Liver (tissue), 9 donors: ENCODE results near the gene VBP1. TPM values are rescaled to one million over a fixed set of nuclear protein-coding genes. Genes with fewer than 3 reads are reported as not detected.

ENCODE experiments used
- DNase-seq: peaks from one replicate; pipeline ENCODE4 v3.0.0-alpha.2; 2017; ENCODE audit warnings: low spot score
- H3K27ac ChIP-seq, 2 donors: one replicate each; pipeline ENCODE4 v1.7.0; 2013; ENCODE audit warnings: inconsistent platforms in 2 of 2, low read length in 2 of 2, control low read depth in 1 of 2, low read depth in 1 of 2, mild to moderate bottlenecking in 1 of 2
- H3K27me3 ChIP-seq, 4 donors: one replicate each; pipeline versions ENCODE4 v1.6.1 to v1.7.0; 2013; ENCODE audit warnings: low read length in 3 of 4, inconsistent platforms in 1 of 4, mild to moderate bottlenecking in 1 of 4, moderate library complexity in 1 of 4; ENCODE audit not compliant: control insufficient read depth in 4 of 4, insufficient read depth in 4 of 4
- H3K36me3 ChIP-seq, 4 donors: one replicate each; pipeline versions ENCODE4 v1.6.1 to v1.7.0; 2013; ENCODE audit warnings: low read length in 3 of 4, mild to moderate bottlenecking in 3 of 4, low read depth in 1 of 4, moderate library complexity in 1 of 4; ENCODE audit not compliant: control insufficient read depth in 4 of 4, insufficient read depth in 3 of 4
- H3K4me1 ChIP-seq, 4 donors: one replicate each; pipeline versions ENCODE4 v1.6.1 to v1.7.0; 2013; ENCODE audit warnings: low read length in 3 of 4, mild to moderate bottlenecking in 3 of 4, moderate library complexity in 1 of 4; ENCODE audit not compliant: control insufficient read depth in 4 of 4, insufficient read depth in 4 of 4
- H3K4me3 ChIP-seq, 3 donors: one replicate each; pipeline versions ENCODE4 v1.6.1 to v1.7.0; 2013; ENCODE audit warnings: low read length in 3 of 3, control low read depth in 1 of 3, low read depth in 1 of 3, mild to moderate bottlenecking in 1 of 3
- H3K9ac ChIP-seq, 2 donors: one replicate each; pipeline ENCODE4 v1.7.0; 2013; ENCODE audit warnings: low read length in 2 of 2, mild to moderate bottlenecking in 2 of 2, moderate library complexity in 2 of 2, control low read depth in 1 of 2, low read depth in 1 of 2
- H3K9me3 ChIP-seq, 4 donors: one replicate each; pipeline versions ENCODE4 v1.6.1 to v1.7.0; 2013; ENCODE audit warnings: low read length in 3 of 4; ENCODE audit not compliant: control insufficient read depth in 4 of 4
- EGR1 ChIP-seq, 2 donors: IDR thresholded peaks; 2 replicates each; pipeline ENCODE4 v1.6.1; 2016 to 2018; ENCODE audit warnings: antibody characterized with exemption in 2 of 2, low read depth in 2 of 2
- GABPA ChIP-seq, 2 donors: IDR thresholded peaks in 1 of 2; conservative IDR thresholded peaks in 1 of 2; 2 replicates each; pipeline ENCODE4 v1.6.1; 2016; ENCODE audit warnings: antibody characterized with exemption in 2 of 2, mild to moderate bottlenecking in 1 of 2, moderate library complexity in 1 of 2
- HNF4A ChIP-seq, 2 donors: conservative IDR thresholded peaks; 2 replicates each; pipeline ENCODE4 v1.6.1; 2016; ENCODE audit warnings: antibody characterized with exemption in 2 of 2, mild to moderate bottlenecking in 2 of 2
- HNF4G ChIP-seq: IDR thresholded peaks from 2 replicates; pipeline ENCODE4 v1.6.1; 2016; ENCODE audit warnings: antibody characterized with exemption
- JUND ChIP-seq, 2 donors: IDR thresholded peaks; 2 replicates each; pipeline ENCODE4 v1.6.1; 2016; ENCODE audit warnings: antibody characterized with exemption in 2 of 2
- RAD21 ChIP-seq, 2 donors: IDR thresholded peaks; 2 replicates each; pipeline ENCODE4 v1.6.1; 2016; ENCODE audit warnings: antibody characterized with exemption in 2 of 2, mild to moderate bottlenecking in 2 of 2
- RXRA ChIP-seq, 2 donors: IDR thresholded peaks; 2 replicates each; pipeline ENCODE4 v1.6.1; 2017 to 2018; ENCODE audit warnings: antibody characterized with exemption in 2 of 2, mild to moderate bottlenecking in 1 of 2
- SP1 ChIP-seq: IDR thresholded peaks from 2 replicates; pipeline ENCODE4 v1.6.1; 2018; ENCODE audit warnings: antibody characterized with exemption, mild to moderate bottlenecking
- YY1 ChIP-seq: IDR thresholded peaks from 2 replicates; pipeline ENCODE4 v1.6.1; 2016; ENCODE audit warnings: antibody characterized with exemption, mild to moderate bottlenecking
- WGBS: extraction: QIAGEN DNeasy Blood & Tissue Kit; methylation state at CpG from one replicate; pipeline ENCODE4 v1.1.7; 2013; 5-methylcytosine and 5-hydroxymethylcytosine counted together
- polyA plus RNA-seq, 2 donors: library from polyadenylated mRNA; stranded (reverse) in 1 of 2; unstranded in 1 of 2; fragments of 200-250 nt in 1 of 2; fragments of >200 nt in 1 of 2; fragmentation: Nextera tagmentation in 1 of 2; extraction: Ambion mirVana in 1 of 2; gene quantifications; one replicate each; pipeline versions ENCODE4 v1.2.1 to v1.2.3, GENCODE V29; 2013 to 2015
- total RNA-seq, 2 donors: library from RNA; depleted of rRNA; stranded (reverse); fragments of >200 nt; gene quantifications; one replicate each; pipeline ENCODE4 v1.2.3, GENCODE V29; 2014
- TF ChIP-seq, protein P1 (sequence below): IDR thresholded peaks from 2 replicates; pipeline ENCODE4 v1.6.1; 2016; ENCODE audit warnings: antibody characterized with exemption
- TF ChIP-seq, protein P2 (sequence below): IDR thresholded peaks from 2 replicates; pipeline ENCODE4 v1.6.1; 2016; ENCODE audit warnings: antibody characterized with exemption, mild to moderate bottlenecking
- TF ChIP-seq, protein P3 (sequence below): IDR thresholded peaks from 2 replicates; pipeline ENCODE4 v1.6.1; 2016; ENCODE audit warnings: antibody characterized with exemption
- TF ChIP-seq, protein P4 (sequence below): fragments of 150-350 bp; IDR thresholded peaks from 2 replicates; pipeline ENCODE4 v1.5.1; 2017; ENCODE audit warnings: improper control_type of control experiment, low read depth, low read length; ENCODE audit not compliant: missing input control
- TF ChIP-seq, protein P5 (sequence below): IDR thresholded peaks from 2 replicates; pipeline ENCODE4 v1.6.1; 2016; ENCODE audit warnings: antibody characterized with exemption
- donor health status: healthy.
- donor health status: healthy.
- donor health status: healthy.
- donor health status: healthy.
- donor health status: healthy.

Gene VBP1
- total and polyA plus RNA-seq, 4 donors: 15.1 to 40.7 (median 16.6) TPM

DNA sequence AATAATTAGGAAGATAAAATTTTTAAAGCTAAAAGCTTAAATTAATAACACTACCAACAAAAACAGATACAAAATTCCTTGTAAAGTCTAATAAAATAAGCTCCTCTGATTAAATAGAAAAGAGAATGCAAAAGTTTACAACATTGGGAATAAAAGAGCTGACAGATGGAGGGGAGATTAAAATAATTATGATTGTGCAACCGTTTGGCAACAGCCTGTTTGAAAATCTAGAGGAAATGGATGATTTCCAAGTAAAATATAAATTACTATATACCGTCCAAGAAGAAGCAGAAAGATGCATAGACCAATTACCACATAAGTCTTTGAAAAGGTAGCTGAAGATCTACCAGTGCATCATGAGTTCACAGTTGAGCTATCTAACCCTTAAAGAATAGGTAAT lies 46.4 kb upstream of the VBP1 start:
- no peaks in the 10 kb centered on the region for H3K27me3 ChIP-seq
- H3K27ac ChIP-seq: no peak overlapping the region
- DNase-seq: no peak
- H3K36me3 ChIP-seq: no peaks in the 10 kb centered on the region
- H3K9me3 ChIP-seq: no peaks in the 10 kb centered on the region
- H3K9ac ChIP-seq: no peak overlapping the region
- 42% methylated on average over 2 of the region's 2 CpGs for WGBS
- H3K4me3 ChIP-seq: no peak overlapping the region
- no peak for TF ChIP-seq HNF4A (conservative IDR thresholded peaks at IDR 0.05)
- TF ChIP-seq, protein P1, sequence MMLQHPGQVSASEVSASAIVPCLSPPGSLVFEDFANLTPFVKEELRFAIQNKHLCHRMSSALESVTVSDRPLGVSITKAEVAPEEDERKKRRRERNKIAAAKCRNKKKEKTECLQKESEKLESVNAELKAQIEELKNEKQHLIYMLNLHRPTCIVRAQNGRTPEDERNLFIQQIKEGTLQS: no peak
- no peak for TF ChIP-seq RXRA (IDR thresholded peaks at IDR 0.05)
- no peak for TF ChIP-seq HNF4G
- TF ChIP-seq, protein P2, sequence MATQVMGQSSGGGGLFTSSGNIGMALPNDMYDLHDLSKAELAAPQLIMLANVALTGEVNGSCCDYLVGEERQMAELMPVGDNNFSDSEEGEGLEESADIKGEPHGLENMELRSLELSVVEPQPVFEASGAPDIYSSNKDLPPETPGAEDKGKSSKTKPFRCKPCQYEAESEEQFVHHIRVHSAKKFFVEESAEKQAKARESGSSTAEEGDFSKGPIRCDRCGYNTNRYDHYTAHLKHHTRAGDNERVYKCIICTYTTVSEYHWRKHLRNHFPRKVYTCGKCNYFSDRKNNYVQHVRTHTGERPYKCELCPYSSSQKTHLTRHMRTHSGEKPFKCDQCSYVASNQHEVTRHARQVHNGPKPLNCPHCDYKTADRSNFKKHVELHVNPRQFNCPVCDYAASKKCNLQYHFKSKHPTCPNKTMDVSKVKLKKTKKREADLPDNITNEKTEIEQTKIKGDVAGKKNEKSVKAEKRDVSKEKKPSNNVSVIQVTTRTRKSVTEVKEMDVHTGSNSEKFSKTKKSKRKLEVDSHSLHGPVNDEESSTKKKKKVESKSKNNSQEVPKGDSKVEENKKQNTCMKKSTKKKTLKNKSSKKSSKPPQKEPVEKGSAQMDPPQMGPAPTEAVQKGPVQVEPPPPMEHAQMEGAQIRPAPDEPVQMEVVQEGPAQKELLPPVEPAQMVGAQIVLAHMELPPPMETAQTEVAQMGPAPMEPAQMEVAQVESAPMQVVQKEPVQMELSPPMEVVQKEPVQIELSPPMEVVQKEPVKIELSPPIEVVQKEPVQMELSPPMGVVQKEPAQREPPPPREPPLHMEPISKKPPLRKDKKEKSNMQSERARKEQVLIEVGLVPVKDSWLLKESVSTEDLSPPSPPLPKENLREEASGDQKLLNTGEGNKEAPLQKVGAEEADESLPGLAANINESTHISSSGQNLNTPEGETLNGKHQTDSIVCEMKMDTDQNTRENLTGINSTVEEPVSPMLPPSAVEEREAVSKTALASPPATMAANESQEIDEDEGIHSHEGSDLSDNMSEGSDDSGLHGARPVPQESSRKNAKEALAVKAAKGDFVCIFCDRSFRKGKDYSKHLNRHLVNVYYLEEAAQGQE: no peak
- no peaks in the 10 kb centered on the region for H3K4me1 ChIP-seq

DNA sequence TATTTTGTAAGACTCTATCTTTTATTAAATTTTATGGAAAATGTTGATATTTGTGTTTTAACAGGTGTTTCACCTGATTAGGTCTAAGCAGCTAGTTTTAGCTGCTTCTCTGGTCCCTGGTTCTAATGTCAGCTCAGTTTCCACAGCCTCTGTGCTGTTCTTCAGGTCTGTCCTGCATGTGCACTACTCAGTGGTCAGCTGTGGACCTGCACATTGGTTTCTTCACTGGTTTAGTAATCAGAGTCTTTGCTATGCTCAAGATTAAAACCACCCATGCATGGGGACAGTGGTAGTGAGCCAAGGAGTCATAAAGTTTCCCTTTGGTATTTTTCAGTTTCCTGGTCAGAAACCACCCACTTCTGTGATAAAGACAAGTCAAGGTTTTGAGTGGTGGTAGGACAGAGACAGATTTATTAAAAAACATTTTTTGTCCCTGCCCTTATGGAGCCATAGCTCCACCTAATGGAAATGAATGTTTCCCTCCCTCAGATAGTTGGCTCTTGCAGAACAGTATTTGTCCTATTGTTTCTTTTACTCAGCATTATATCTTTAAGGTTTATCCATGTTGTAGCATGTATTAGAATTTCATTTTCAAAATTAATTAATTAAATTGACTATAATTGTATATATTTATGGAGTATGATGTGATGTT lies 36.8 kb upstream of the VBP1 start:
- Histone ChIP-seq H3K9me3 (no peaks in the 10 kb centered on the region), H3K36me3 (no peaks in the 10 kb centered on the region), H3K9ac (no peak overlapping the region), H3K4me3 (no peak overlapping the region), H3K27me3 (no peaks in the 10 kb centered on the region), H3K27ac (no peak overlapping the region), H3K4me1 (no peaks in the 10 kb centered on the region)
- DNase-seq: no peak
- TF ChIP-seq RAD21 (IDR thresholded peaks at IDR 0.05) (peak in 1 of 2 donors; percentile 41), SP1 (no peak)

DNA sequence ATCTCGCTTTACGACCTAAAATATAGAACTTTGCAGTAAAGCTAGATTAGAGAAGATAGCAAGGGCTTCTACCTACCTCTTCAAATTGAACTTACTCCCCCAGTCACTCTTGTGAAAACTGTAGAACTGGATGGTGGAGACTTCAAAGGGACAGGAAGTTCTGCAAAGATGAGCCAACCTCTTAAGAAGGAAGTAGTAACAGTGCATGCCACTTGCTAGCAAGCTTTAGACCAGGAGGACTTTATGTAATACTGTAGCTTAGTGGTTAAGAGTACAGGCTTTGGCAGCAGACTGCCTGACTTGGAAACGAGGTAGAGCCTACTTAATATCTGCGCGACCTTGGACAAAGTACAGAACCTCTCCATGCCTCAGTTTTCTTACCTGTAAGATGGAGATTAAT lies 27.5 kb upstream of the VBP1 start:
- Histone ChIP-seq H3K9me3 (peaks cover 0 to 4% (median 0%) of the 10 kb centered on the region in 4 donors), H3K9ac (no peak overlapping the region), H3K36me3 (no peaks in the 10 kb centered on the region), H3K4me3 (no peak overlapping the region), H3K4me1 (no peaks in the 10 kb centered on the region), H3K27ac (no peak overlapping the region), H3K27me3 (no peaks in the 10 kb centered on the region)
- TF ChIP-seq, protein P1: no peak
- no peak for TF ChIP-seq SP1
- no peak for TF ChIP-seq EGR1 (IDR thresholded peaks at IDR 0.05; ENCODE audit: low read depth in 2 of 2)
- TF ChIP-seq, protein P3, sequence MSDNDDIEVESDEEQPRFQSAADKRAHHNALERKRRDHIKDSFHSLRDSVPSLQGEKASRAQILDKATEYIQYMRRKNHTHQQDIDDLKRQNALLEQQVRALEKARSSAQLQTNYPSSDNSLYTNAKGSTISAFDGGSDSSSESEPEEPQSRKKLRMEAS: no peak
- TF ChIP-seq HNF4G: no peak
- TF ChIP-seq JUND (IDR thresholded peaks at IDR 0.05): no peak
- TF ChIP-seq, protein P4, sequence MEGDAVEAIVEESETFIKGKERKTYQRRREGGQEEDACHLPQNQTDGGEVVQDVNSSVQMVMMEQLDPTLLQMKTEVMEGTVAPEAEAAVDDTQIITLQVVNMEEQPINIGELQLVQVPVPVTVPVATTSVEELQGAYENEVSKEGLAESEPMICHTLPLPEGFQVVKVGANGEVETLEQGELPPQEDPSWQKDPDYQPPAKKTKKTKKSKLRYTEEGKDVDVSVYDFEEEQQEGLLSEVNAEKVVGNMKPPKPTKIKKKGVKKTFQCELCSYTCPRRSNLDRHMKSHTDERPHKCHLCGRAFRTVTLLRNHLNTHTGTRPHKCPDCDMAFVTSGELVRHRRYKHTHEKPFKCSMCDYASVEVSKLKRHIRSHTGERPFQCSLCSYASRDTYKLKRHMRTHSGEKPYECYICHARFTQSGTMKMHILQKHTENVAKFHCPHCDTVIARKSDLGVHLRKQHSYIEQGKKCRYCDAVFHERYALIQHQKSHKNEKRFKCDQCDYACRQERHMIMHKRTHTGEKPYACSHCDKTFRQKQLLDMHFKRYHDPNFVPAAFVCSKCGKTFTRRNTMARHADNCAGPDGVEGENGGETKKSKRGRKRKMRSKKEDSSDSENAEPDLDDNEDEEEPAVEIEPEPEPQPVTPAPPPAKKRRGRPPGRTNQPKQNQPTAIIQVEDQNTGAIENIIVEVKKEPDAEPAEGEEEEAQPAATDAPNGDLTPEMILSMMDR: no peak
- TF ChIP-seq GABPA (IDR thresholded peaks at IDR 0.05 in 1 of 2, conservative IDR thresholded peaks at IDR 0.05 in 1 of 2): no peak
- no peak for TF ChIP-seq YY1
- no peak for TF ChIP-seq HNF4A (conservative IDR thresholded peaks at IDR 0.05)
- TF ChIP-seq, protein P5, sequence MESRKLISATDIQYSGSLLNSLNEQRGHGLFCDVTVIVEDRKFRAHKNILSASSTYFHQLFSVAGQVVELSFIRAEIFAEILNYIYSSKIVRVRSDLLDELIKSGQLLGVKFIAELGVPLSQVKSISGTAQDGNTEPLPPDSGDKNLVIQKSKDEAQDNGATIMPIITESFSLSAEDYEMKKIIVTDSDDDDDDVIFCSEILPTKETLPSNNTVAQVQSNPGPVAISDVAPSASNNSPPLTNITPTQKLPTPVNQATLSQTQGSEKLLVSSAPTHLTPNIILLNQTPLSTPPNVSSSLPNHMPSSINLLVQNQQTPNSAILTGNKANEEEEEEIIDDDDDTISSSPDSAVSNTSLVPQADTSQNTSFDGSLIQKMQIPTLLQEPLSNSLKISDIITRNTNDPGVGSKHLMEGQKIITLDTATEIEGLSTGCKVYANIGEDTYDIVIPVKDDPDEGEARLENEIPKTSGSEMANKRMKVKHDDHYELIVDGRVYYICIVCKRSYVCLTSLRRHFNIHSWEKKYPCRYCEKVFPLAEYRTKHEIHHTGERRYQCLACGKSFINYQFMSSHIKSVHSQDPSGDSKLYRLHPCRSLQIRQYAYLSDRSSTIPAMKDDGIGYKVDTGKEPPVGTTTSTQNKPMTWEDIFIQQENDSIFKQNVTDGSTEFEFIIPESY: no peak
- WGBS: 66% methylated on average over 5 of the region's 5 CpGs
- DNase-seq: no peak
